ENCODE measurements around the gene PCSK5. TPM values are rescaled to one million over a fixed set of nuclear protein-coding genes. Genes with fewer than 3 reads are reported as not detected.

Gene PCSK5
- total and polyA plus RNA-seq, 2 of the 8 experiments (the other 6 are each of a cell fraction or from before 2014, with no cell fraction given), result 5.5 to 10.7 TPM

- H2BK12ac ChIP-seq (ENCODE audit: low read depth, low read length), result no peak overlapping the region
- H3K4me2 ChIP-seq (ENCODE audit: insufficient read depth in 1 of 2, low read depth in 2 of 2, low read length in 2 of 2), result no peak overlapping the region
- no peaks in the 10 kb centered on the region for H3K79me1 ChIP-seq (ENCODE audit: low read depth, low read length)
- no peak for DNase-seq (ENCODE audit: low read depth in 1 of 2, low spot score in 2 of 2)
- no peak overlapping the region for H3K4ac ChIP-seq (replicated peaks; ENCODE audit: insufficient read length, low read depth, low read length)
- H4K91ac ChIP-seq (replicated peaks; ENCODE audit: insufficient read length, low read length), result no peak overlapping the region
- no peak overlapping the region for H3K27ac ChIP-seq (ENCODE audit: low read depth, low read length)
- H3K4me1 ChIP-seq (replicated peaks in 1 of 4; ENCODE audit: control insufficient read depth in 3 of 4, insufficient read depth in 4 of 4, low read length in 3 of 4), result peaks cover 0 to 3% (median 0%) of the 10 kb centered on the region in 4 experiments; a peak in 2 of 7 replicates
- H3K9ac ChIP-seq (replicated peaks in 1 of 4; ENCODE audit: extremely low read depth in 1 of 4, low read depth in 3 of 4, low read length in 3 of 4), result no peak overlapping the region
- no peak overlapping the region for H3K23ac ChIP-seq (ENCODE audit: insufficient read length)
- H3K56ac ChIP-seq (replicated peaks; ENCODE audit: insufficient read length, low read depth, low read length), result no peak overlapping the region
- H2AFZ ChIP-seq (ENCODE audit: low read length), result no peak overlapping the region
- no peak for FAIRE-seq
- no peak overlapping the region for H3K18ac ChIP-seq (ENCODE audit: extremely low read depth, low read length)
- H2AK5ac ChIP-seq (ENCODE audit: low read depth, low read length), result no peak overlapping the region
- no peak overlapping the region for H4K5ac ChIP-seq (ENCODE audit: insufficient read length, low read depth, low read length)
- H3K36me3 ChIP-seq (ENCODE audit: control insufficient read depth in 2 of 4, insufficient read depth in 4 of 4, low read length in 3 of 4), result no peaks in the 10 kb centered on the region
- no peak overlapping the region for H2BK15ac ChIP-seq (ENCODE audit: low read length)
- POLR2A ChIA-PET (ENCODE audit: partially characterized antibody), result interaction anchor here (0.8 kb wide), 1 partner anchor 15 kb away, joined by 3 read pairs; no protein-coding TSS in a partner anchor
- no peak overlapping the region for H3K4me3 ChIP-seq (ENCODE audit: extremely low read depth in 1 of 4, insufficient read depth in 2 of 4, low read depth in 3 of 4, low read length in 4 of 4)
- H3K14ac ChIP-seq (ENCODE audit: insufficient read length), result no peak overlapping the region
- CTCF ChIA-PET (ENCODE audit: partially characterized antibody), result interaction anchor here (0.6 to 1.7 kb wide), 4 partner anchors 9 to 258 kb away, joined by 3 to 7 read pairs (median 3); no protein-coding TSS in a partner anchor
- WGBS, 2 experiments (ENCODE audit: extremely low coverage in 1 of 2, insufficient coverage in 1 of 2, insufficient read length in 1 of 2, insufficient replicate concordance in 2 of 2, low coverage in 1 of 2, low lambda C conversion rate in 2 of 2, missing lambda C conversion rate in 1 of 2), result 85% methylated on average over 1 of the region's 1 CpG; no CpG with 5 or more reads in 1 of the 2 experiments
- H3K9me3 ChIP-seq (ENCODE audit: insufficient read depth in 2 of 2, low read depth in 1 of 2, low read length in 1 of 2), result no peaks in the 10 kb centered on the region
- no peak overlapping the region for H2BK20ac ChIP-seq (ENCODE audit: low read length)
- no peak overlapping the region for H2BK120ac ChIP-seq (replicated peaks; ENCODE audit: low read depth, low read length)
- no peaks in the 10 kb centered on the region for H4K20me1 ChIP-seq (replicated peaks in 1 of 2; ENCODE audit: control insufficient read depth in 1 of 2, insufficient read depth in 2 of 2, low read length in 2 of 2)
- H3K27me3 ChIP-seq (replicated peaks in 1 of 4; ENCODE audit: control insufficient read depth in 3 of 4, extremely low read depth in 1 of 4, insufficient read depth in 3 of 4, low read length in 3 of 4), result no peaks in the 10 kb centered on the region
- H3K23me2 ChIP-seq (ENCODE audit: low read depth, low read length), result no peaks in the 10 kb centered on the region
- no peaks in the 10 kb centered on the region for H3K79me2 ChIP-seq (ENCODE audit: control insufficient read depth in 1 of 2, insufficient read depth in 2 of 2, low read length in 2 of 2)
- H4K8ac ChIP-seq (ENCODE audit: extremely low read depth, insufficient read depth, low read length), result no peak overlapping the region
- no peak overlapping the region for H2BK5ac ChIP-seq (ENCODE audit: low read depth, low read length)
- TF ChIP-seq EZH2 (IDR thresholded peaks at IDR 0.05; ENCODE audit: low read depth, low read length, severe bottlenecking) (no peak), POLR2A (IDR thresholded peaks at IDR 0.05; ENCODE audit: control extremely low read depth in 1 of 2, low read depth in 2 of 2, low read length in 2 of 2) (no peak), ATF2 (IDR thresholded peaks at IDR 0.05; ENCODE audit: low read length) (no peak), POU5F1 (IDR thresholded peaks at IDR 0.05; ENCODE audit: low read depth, low read length) (no peak), NANOG (IDR thresholded peaks at IDR 0.05; ENCODE audit: insufficient read depth, low read depth, low read length, poor library complexity, severe bottlenecking) (no peak), ZNF274 (IDR thresholded peaks at IDR 0.05; ENCODE audit: borderline replicate concordance, extremely low read depth, low read length) (no peak), RAD21 (IDR thresholded peaks at IDR 0.05 in 1 of 2, conservative IDR thresholded peaks at IDR 0.05 in 1 of 2; ENCODE audit: low read depth in 2 of 2, low read length in 2 of 2) (no peak), BRCA1 (IDR thresholded peaks at IDR 0.05; ENCODE audit: low read depth, low read length) (no peak), ATF3 (IDR thresholded peaks at IDR 0.05; ENCODE audit: insufficient read depth, low read depth, low read length) (no peak), BCL11A (IDR thresholded peaks at IDR 0.05; ENCODE audit: low read depth in 2 of 2, low read length in 2 of 2) (no peak)
Observed at GRCh38 chr9:76400534-76401096, 510.1 kb downstream of the PCSK5 start.
